Measurements from ENCODE around the gene MMRN2.
A peak's percentile ranks its signal among the peaks of the same experiment; 100 is the strongest.

MMRN2 gene

DNA sequence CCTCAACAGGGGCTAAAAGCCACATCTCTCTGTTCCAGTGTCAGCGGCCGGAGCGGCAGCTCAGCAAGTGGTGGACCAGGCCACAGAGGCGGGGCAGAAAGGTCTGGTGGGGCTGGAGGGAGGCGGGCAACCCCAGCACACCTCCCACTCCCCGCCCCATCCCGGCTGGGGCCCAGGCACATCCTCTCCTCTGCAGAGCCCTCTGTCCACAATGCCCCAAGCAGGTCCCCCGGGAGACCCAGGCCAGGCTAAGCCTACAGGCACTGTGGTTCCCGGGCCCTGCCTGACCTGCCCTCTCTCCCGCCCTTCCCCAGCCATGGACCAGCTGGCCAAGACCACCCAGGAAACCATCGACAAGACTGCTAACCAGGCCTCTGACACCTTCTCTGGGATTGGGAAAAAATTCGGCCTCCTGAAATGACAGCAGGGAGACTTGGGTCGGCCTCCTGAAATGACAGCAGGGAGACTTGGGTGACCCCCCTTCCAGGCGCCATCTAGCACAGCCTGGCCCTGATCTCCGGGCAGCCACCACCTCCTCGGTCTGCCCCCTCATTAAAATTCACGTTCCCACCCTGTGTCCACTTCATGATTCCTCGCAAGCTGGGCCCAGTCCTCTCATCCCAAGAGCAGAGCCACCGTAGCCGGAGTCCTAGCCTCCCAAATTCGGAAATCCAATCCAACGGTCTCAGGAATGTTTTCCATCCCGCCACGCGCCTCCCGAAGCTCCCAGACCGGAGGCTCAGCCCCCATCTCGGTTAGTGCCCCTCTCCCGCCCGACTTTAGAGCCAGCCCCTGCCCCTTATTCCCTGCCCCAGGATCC is 13.0 kb upstream of the MMRN2 start:
- peak overlapping the region; percentile 53 for H3K4me3 ChIP-seq (ENCODE audit: low read depth, low read length)

DNA sequence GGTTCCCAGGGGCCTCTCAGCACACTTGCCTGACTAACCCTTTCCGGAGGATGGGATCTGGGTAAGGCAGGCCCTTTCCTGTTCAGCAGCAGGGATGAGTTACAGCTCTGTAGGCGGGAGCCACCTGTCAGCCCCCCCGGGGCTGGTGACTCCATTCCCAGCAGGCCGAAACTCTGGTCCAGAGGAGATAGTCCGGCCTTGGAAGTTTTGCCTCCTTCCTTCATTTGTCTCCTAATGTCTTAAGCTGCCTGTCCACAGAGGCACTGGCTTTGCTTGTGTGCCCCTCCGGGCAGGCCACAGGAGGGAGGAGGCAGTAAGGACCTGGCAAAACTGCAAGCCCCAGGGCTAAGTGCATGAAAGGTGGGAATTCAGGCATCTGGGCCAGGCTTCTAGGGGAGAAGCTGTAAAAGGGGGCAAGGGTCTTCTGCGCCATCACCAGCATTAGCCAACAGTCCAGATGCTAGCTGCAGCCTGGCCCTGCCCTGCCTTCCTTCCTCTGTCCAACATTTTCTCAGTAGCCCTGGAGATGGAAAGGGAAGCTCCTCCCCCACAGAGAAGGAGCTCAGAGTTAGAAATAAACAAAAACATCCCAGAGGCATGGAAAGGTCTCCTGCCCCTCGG is 12.1 kb upstream of the MMRN2 start:
- no peak overlapping the region for H3K4me3 ChIP-seq (ENCODE audit: low read depth, low read length)

DNA sequence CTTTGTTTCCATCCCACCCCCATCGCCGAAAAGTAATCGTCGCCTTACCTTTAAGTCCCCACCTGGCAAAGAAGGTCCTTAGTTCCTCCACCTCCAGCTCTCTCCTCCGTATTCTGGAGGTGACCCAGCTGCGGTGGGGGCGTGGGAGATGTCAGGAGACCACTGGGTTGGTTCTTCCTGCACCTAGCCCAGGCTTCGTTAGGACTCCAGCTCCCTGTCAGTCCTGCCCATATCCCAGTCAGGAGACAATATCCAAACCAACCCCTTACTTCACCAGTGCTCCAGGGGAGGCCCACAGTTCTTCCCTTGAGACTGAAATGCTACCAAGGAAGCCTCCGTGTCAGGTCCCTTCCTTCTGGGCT is 11.6 kb upstream of the MMRN2 start:
- H3K4me3 ChIP-seq (ENCODE audit: low read depth, low read length), result no peak overlapping the region

DNA sequence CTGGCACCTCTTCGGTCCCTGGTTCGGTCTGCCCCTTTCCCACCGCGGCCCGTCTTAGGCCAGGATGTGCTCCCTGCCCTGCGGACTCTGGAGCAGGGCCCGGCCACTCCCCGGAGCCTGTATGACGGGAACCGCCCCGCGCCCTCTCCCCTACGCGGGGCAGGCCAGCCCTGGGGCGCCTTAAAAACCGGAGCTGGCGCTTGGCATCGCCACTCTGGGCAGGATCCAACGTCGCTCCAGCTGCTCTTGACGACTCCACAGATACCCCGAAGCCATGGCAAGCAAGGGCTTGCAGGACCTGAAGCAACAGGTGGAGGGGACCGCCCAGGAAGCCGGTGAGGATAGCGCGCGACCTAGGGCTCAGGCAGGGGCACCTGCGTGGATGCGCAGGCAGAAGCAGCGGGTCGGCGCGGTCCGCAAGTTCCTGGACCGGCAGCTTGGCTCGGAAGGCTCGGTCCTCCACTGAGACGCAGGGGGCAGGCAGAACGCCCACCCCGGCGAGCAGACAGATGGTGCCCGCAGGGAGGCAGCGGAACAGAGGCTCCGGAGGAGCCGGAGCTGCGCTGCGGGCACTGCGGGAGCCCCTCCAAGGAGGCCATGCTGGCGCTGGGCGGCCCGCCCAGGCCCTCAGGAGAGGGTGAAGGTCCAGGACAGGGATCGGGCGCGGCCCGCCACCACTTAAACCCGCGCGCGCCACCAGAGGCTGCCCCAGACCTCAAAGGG is 11.0 kb upstream of the MMRN2 start, which contains the start of gene ADIRF:
Gene ADIRF, plus strand, starts transcription at position 212 of the 723 bp plus-strand sequence. Its CDS starts 63 bp downstream, at position 275.
- H3K4me3 ChIP-seq (ENCODE audit: low read depth, low read length), result no peak within 1 kb of the TSS

DNA sequence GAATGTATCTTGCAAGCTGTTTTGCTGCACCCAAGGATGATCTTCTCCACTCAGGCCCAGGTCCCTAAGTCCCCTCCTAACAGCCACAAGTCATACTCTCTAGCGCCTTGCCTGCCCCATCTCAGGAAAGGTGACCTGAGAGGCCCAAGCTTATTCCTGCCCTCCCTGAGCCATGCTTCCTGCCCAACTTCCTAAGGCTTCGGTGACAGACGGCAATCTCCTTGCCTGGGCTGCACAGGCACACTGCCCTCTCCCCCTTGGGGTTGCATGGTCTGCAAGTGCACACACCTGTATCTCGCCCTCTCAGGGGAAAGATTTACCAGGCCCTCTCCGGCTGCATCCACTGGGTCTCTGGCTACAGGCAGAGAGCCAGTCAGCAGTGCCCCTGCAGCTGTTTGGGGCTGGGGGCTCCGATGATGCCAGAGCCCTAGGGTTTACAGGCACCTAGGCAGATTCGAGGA is 10.1 kb upstream of the MMRN2 start:
- no peak overlapping the region for H3K4me3 ChIP-seq (ENCODE audit: low read depth, low read length)

DNA sequence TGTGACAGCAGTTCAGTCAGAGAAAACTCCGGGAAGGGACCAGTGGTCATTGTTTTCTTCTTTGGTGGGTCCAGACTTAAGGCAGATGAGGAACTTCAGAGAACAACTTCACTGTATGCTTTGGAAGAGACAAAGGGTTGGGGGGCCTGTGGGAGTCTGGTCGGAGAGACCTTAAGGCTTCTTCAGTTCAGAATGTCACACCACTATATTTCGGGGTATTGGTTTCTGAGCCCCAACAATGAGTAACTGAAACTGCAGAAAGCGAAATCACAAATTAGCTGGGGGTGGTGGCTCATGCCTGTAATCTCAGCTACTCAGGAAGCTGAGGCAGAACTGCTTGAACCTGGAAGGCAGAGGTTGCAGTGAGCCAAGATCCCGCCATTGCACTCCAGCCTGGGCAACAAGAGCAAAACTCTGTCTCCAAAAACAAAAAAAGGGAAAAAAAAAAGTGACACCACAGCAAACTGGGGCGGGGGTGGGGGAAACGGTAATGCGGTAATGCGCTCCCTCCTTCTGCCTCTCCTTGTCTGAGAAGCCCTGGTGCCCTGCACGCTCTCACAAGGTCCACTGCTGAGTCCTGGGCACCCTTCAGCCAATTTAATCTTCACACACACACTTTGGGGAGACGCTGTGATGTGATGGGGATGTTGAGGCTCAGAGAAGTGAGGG is 8.7 kb upstream of the MMRN2 start:
- no peak overlapping the region for H3K4me3 ChIP-seq (ENCODE audit: low read depth, low read length)

DNA sequence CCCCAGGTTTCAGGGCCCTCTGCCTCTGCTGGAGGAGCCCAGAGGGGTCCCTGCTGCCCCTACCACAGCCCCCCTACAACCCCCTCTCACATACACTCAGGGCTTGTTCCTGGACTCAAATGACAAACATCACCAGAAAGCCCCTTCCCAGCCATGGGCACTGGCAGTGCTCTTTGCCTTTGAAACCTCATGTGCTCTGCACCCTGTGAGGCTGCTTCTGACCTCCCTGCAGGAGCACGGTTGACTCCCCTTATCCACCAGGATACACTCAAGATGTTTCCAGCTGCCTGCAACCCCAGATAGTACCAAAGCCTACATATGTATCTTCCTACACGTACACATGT is 7.4 kb upstream of the MMRN2 start:
- H3K4me3 ChIP-seq (ENCODE audit: low read depth, low read length), result no peak overlapping the region

DNA sequence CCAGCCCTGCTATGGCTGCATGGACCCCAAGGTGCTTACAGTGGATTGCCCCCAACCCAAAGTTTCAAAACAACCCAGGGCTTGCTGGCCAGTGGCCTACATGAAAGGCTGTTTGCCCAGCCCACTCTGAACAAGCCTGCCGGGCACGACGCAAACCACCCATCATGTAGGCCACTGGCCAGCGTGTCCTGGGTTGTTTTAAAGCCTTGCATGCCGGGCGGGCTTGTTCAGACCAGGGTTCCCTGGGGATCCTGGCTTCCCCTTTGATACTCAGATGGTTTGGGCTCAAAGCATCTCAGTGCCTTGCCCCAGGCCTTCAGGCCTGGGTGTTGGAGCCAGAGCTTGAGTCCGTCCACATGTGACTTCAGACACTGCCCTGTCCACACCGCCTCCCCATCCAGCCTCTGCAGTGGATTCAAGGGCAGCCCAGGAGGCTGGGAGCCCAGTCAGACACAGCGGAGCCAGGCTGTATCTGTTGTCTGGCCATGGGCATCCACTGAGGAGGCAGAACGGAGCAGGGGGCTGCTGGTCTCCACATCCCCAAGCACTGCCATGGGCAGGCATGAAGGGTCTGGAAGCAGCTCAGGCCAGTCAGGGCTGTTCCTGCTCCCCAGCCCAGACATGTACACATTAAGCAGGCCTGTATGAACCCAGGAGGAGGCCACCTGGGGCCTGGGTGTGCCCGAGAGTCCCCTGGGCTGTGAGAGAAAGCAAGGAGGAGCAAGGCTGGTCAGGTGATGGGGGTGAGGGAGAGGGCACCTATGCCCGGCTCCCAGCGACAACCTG is 6.8 kb upstream of the MMRN2 start:
- H3K4me3 ChIP-seq (ENCODE audit: low read depth, low read length), result no peak overlapping the region

DNA sequence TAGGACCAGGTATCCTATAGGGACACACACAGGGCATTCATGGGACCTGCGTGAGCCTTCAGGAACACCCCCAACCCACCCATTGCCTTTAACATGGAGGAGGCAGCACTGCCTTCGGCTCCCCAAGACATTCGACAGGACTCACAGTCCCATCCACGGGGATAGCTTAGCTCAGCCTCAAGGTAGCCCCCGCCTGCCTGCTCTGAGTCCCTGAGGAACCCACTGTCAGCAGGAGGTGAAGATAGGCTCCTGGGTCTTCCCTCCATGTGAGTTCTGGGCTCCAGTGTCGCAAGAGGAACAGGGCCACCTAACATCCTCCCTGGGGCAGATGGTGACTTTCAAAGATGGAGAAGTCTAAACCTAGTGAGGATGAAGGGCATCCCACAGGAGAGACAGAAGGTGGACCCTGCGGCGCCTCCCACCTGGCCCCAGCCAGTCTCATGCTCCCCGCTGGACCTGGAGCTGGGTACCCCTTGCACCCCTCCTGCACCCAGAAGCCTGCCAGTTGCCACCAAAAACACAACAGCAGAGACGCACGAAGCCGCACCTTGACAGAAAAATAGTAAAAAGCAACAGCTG is 6.0 kb upstream of the MMRN2 start:
- no peak overlapping the region for H3K4me3 ChIP-seq (ENCODE audit: low read depth, low read length)

DNA sequence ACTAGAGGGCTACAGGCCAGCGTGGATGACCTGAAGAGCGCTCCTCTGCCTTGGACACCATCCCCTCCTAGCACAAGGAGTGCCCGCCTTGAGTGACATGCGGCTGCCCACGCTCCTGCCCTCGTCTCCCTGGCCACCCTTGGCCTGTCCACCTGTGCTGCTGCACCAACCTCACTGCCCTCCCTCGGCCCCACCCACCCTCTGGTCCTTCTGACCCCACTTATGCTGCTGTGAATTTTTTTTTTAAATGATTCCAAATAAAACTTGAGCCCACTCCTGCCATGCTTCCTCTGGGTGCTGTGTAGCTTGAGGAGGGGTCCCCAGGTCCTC is 5.5 kb upstream of the MMRN2 start:
- H3K4me3 ChIP-seq (ENCODE audit: low read depth, low read length), result no peak overlapping the region

DNA sequence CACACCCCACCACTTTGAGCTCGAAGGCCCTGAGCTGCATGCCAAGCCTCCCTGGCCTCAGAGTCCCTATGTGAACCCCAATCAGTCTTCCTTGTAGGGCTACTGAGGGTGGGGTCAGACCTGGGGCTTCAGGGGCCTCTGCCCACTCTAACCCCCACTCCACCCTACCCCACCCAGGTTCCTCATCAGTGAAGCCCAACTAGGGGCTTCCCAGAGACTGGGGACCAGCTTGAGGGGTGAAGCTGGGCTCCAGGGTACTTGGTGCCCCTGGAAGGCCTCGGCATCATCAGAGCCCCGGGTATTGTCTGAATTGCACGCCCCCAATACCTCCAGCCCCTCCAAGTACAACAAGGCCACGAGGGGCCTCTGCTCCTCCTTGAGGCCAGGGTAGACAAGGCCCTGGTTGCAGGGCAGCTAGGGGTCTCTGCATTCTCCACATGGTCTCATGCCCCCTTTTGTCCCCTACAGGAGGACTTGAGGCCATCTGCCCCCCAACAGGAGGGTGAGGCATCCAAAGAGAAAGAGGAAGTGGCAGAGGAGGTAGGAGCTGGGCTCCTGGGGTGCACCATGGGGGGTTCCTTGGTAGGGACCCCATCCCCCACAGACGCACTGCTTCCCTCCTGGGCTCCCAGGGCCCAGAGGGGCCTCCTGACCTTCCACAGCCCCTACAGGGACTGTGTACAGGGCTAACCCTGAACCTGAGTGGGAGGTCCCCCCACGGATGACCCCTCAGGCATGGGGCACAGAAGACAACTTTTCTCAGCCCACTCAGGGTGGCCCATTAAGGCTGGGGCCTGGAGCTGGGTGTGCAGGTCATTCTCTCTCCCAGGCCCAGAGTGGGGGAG is 4.9 kb upstream of the MMRN2 start:
- H3K4me3 ChIP-seq (ENCODE audit: low read depth, low read length), result no peak overlapping the region

DNA sequence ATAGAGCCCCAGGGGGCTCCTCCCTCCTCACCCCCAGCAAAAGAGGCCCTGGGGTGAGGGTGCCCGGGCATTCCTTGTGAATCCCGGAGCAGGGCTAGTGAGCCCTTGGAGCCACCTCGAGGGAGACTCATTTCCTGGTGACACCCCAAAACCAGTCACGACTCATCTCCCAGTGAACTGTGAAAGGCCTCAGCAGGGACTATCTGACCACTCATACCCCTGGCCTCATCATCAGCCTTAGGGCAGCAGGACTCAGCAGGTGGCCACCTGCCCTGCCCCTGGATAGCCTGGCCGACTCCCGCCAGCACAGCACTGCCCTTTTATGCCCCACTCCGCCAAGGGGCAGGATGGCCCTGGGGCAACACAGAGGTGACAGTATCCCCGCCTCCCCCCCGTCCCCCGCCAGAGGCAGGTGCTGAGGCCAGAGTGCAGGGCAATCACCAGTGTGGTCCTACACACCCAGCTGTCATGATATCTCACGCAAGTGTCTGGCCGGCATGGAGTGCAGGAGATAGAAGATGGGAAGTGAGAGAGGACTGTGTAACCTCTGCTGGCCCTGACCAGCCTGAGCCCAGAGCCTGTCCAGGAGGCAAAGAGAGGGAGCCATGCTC is 4.2 kb upstream of the MMRN2 start:
- H3K4me3 ChIP-seq (ENCODE audit: low read depth, low read length), result no peak overlapping the region

DNA sequence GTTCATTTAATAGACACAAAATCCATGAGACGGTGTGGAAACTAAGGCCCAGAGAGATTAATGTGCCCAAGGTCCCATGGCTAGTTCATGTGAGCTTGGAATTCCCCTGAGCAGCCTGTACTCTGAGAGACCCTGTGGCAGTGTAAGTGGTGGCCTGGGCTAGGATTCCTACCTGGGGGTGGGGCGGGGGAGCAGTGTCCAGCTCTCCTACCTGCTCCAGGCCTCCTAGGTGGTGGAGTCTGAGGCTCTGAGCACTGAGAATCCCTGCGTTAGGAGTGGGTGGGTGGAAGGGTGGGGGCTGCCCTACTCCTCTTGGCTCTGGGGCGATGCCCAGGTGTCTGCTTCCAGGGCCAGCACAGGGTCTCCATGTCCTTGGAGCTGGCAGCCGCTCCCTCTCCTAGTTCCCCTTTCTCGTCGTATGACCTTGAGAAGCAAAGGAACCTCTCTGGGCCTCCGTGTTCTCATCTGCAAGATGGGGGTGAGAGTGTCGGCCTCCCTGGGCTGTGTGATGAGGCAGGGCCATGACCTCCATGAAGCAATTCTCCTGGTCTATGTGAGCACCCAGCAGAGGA is 3.5 kb upstream of the MMRN2 start:
- H3K4me3 ChIP-seq (ENCODE audit: low read depth, low read length), result no peak overlapping the region

DNA sequence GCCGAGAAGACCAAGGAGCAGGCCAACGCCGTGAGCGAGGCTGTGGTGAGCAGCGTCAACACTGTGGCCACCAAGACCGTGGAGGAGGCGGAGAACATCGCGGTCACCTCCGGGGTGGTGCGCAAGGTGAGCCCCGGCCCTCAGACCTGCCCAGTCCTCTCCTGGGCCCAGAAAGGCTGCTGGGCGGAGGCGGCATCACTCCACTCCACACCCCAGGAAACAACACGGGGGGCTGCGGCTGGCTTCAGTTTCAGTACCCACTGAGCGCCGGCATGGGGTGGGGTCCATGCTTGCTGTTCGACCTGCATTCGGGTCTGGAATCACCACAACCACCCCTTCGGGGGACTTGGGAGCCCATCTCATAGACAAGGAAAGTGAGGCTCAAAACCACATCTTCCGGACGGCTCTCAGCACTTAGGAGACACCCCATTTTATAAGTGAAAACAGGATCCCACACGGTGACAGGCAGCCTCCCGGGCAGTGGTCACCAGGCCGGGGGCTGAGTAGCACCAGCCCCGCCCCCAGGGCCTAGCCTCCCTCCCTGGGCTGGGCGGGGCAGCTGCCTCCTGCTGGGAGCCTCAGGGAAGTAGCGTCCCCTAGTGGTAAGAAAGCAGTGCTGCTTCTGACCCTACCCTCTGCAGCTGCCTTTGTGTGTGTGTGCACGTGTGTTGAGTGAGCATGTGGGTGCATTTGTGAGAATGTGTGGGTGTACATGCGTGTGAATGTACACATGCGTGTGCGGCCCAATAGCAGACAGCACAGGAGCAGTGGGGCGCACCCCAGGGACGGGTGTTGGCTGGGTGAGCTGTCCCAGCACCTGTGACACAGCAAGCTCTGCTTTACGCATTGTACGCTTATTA is 2.8 kb upstream of the MMRN2 start:
- no peak overlapping the region for H3K4me3 ChIP-seq (ENCODE audit: low read depth, low read length)

DNA sequence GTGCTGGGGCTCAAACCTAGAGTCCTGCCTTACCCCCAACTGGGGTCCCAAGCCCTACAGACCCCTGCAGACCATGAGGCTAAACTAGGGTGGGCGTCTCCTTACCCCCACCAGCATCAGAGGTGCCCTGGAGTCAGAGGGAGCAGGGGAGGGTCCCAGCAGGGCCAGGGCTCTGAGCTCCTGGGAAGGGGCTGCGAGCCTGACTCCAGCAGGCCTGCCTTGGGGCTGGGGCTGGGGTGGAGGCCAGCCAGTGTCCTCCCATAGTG is 2.3 kb upstream of the MMRN2 start:
- H3K4me3 ChIP-seq (ENCODE audit: low read depth, low read length), result no peak overlapping the region

DNA sequence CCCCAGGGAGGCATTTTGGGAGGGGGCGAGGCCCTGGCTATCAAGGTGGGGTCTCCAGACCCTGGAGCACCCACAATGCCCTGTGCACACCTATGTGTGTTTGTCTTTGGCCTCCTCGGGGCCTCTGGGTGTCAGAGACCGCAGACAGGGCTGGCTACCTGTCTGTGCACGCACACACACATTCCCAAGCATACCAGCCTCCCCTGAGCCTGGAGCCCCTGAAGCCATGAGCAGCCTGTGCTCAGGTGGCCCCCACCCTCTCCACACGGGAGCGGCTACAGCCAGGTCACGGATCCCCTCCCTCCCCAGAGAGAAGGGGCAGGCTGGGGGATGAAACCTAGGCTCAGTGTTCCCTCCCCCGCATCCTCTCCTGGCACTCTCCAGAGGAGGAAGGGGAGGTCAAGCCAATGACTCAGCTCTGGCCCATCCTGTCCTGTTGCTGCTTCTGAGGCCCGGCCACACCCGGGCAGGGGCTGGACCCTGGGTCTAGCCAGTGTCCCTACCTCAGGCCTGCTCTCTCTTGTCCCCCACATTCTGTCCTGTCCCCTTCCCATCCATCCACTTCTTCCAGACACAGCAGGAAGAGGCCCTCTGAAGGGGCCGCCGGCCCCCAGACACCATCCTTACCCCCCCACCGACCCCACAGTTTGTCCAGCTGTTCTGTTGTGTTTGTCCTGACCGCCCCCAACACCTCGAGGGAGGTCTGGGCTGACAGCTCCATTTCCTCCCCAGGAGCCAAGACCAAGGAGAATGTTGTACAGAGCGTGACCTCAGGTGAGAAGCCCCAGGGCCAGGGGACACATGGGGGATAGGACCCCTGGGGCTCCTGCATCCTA is 1.7 kb upstream of the MMRN2 start:
- H3K4me3 ChIP-seq (ENCODE audit: low read depth, low read length), result no peak overlapping the region
